Left lung (tissue), 14 donors: Measurements from ENCODE around the gene VSNL1. TPM values are rescaled to one million over a fixed set of nuclear protein-coding genes. Genes with fewer than 3 reads are reported as not detected.

Experiments used
- ATAC-seq: fragments of 200-7000 bp; cut with Tn5 transposase; one replicate; pipeline ENCODE4 v1.9.1; 2020; ENCODE audit warnings: moderate library complexity
- DNase-seq, 4 donors: peaks; one replicate each; pipeline ENCODE4 v3.0.0-alpha.2; 2013 to 2020
- H3K27ac ChIP-seq, 2 donors: fragments of 200-600 bp; sonication (generic) in 1 of 2; one replicate each; pipeline versions ENCODE4 v1.5.0 to v1.8.0; 2020 to 2021
- H3K27me3 ChIP-seq, 2 donors: fragments of 200-600 bp; sonication (generic) in 1 of 2; one replicate each; pipeline versions ENCODE4 v1.5.0 to v1.8.0; 2020 to 2021
- H3K36me3 ChIP-seq, 2 donors: fragments of 200-600 bp; sonication (generic) in 1 of 2; one replicate each; pipeline versions ENCODE4 v1.5.0 to v1.8.0; 2020 to 2021
- H3K4me1 ChIP-seq, 2 donors: fragments of 200-600 bp; one replicate each; pipeline ENCODE4 v1.8.0; 2021
- H3K4me3 ChIP-seq, 2 donors: fragments of 200-600 bp; sonication (generic) in 1 of 2; one replicate each; pipeline versions ENCODE4 v1.5.0 to v1.8.0; 2020 to 2021; ENCODE audit warnings: mild to moderate bottlenecking in 1 of 2
- H3K9me3 ChIP-seq, 2 donors: fragments of 200-600 bp; sonication (generic) in 1 of 2; one replicate each; pipeline versions ENCODE4 v1.5.0 to v1.8.0; 2020 to 2021
- intact Hi-C, 2 donors: fragments of 100-400 bp; cut with DNase I; formaldehyde crosslinking; loops; one replicate each; pipeline versions ENCODE4 v1.11.2 to v1.14.2; 2022
- long read RNA-seq, 12 donors: library from polyadenylated mRNA in 2 of 12; unstranded in 2 of 12; transcript quantifications; one replicate each; pipeline ENCODE4 v2.0.0 and lab custom pipeline, GENCODE V29; 2019 to 2026
- polyA plus RNA-seq, 6 donors: library from polyadenylated mRNA; unstranded; fragments of 120-200 nt; gene quantifications; one replicate each; pipeline ENCODE4 v1.2.1, GENCODE V29; 2013; ENCODE audit not compliant: insufficient read length in 6 of 6
- total RNA-seq, 2 donors: library from RNA; stranded (reverse); fragmentation: NEBNext Ultra II Directional; extraction: Animal tissue kit (Norgen Biotek cat#: 25700); gene quantifications; one replicate each; pipeline ENCODE4 v1.2.1, GENCODE V29; 2021
- TF ChIP-seq, protein P1 (sequence below), 2 donors: fragments of 200-600 bp; sonication (generic) in 1 of 2; IDR thresholded peaks; one replicate each; pipeline versions ENCODE4 v1.5.0 to v1.8.0; 2021; ENCODE audit warnings: antibody characterized with exemption in 2 of 2
- donor health status: DM: no; HTN: yes; CAD: no.
- donor health status: DM: no; HTN: no; CAD: no.

The VSNL1 gene
- 1 to 10 TPM; 1.6 to 3.1 TPM for total RNA-seq
- 10 to 100 TPM; 15.7 to 21.3 (median 18.3) TPM for polyA plus RNA-seq
- long read RNA-seq, donor 1, transcript VSNL1-201 (4 exons, 1,892 nt) = major isoform, 7 of 12 reads
- long read RNA-seq, donor 1, partial matches to known transcripts = 5 of 12 reads
- long read RNA-seq, donor 1, other reads (novel, unspliced or antisense) = 0 of 12 reads
- long read RNA-seq, donor 2, transcript VSNL1-201 (4 exons, 1,892 nt) = major isoform, 6 of 6 reads
- long read RNA-seq, donor 2, partial matches to known transcripts = 0 of 6 reads
- long read RNA-seq, donor 2, other reads (novel, unspliced or antisense) = 0 of 6 reads
- long read RNA-seq, donor 3, transcript VSNL1-201 (4 exons, 1,892 nt) = major isoform, 6 of 6 reads
- long read RNA-seq, donor 3, partial matches to known transcripts = 0 of 6 reads
- long read RNA-seq, donor 3, other reads (novel, unspliced or antisense) = 0 of 6 reads
- long read RNA-seq, donor 4, partial matches to known transcripts = 0 of 2 reads
- long read RNA-seq, donor 4, other reads (novel, unspliced or antisense) = 0 of 2 reads
- long read RNA-seq, donor 5, partial matches to known transcripts = 0 of 3 reads
- long read RNA-seq, donor 5, other reads (novel, unspliced or antisense) = 0 of 3 reads
- long read RNA-seq, donor 6, partial matches to known transcripts = 0 of 3 reads
- long read RNA-seq, donor 6, other reads (novel, unspliced or antisense) = 0 of 3 reads
- long read RNA-seq, donor 7, partial matches to known transcripts = 0 of 3 reads
- long read RNA-seq, donor 7, other reads (novel, unspliced or antisense) = 0 of 3 reads
- long read RNA-seq, donor 8, partial matches to known transcripts = 23 of 26 reads
- long read RNA-seq, donor 8, other reads (novel, unspliced or antisense) = 0 of 26 reads
- long read RNA-seq, donor 9 = 0 reads
- long read RNA-seq, donor 10, partial matches to known transcripts = 0 of 2 reads
- long read RNA-seq, donor 10, other reads (novel, unspliced or antisense) = 0 of 2 reads
- long read RNA-seq, donor 11, transcript VSNL1-201 (4 exons, 1,892 nt) = major isoform, 148 of 423 reads
- long read RNA-seq, donor 11, partial matches to known transcripts = 269 of 423 reads
- long read RNA-seq, donor 11, other reads (novel, unspliced or antisense) = 6 of 423 reads
- long read RNA-seq, donor 12, transcript VSNL1-201 (4 exons, 1,892 nt) = major isoform, 5 of 5 reads
- long read RNA-seq, donor 12, partial matches to known transcripts = 0 of 5 reads
- long read RNA-seq, donor 12, other reads (novel, unspliced or antisense) = 0 of 5 reads

GRCh38 chr2:17540093-17540812 is at the start of gene VSNL1:
TSS of gene VSNL1 (plus strand) at chr2:17540696. CDS start at chr2:17592075, 51,379 bp downstream.
- Histone ChIP-seq H3K4me1 (peaks cover 0 to 5% of the 10 kb centered on the region in 2 donors), H3K9me3 (no peaks in the 10 kb centered on the region), H3K4me3 (peak within 1 kb of the TSS; percentile 40), H3K36me3 (no peaks in the 10 kb centered on the region), H3K27me3 (peaks cover 20 to 90% of the 10 kb centered on the region in 2 donors), H3K27ac (peak within 1 kb of the TSS; percentile 62 to 84)
- TF ChIP-seq, protein P1, sequence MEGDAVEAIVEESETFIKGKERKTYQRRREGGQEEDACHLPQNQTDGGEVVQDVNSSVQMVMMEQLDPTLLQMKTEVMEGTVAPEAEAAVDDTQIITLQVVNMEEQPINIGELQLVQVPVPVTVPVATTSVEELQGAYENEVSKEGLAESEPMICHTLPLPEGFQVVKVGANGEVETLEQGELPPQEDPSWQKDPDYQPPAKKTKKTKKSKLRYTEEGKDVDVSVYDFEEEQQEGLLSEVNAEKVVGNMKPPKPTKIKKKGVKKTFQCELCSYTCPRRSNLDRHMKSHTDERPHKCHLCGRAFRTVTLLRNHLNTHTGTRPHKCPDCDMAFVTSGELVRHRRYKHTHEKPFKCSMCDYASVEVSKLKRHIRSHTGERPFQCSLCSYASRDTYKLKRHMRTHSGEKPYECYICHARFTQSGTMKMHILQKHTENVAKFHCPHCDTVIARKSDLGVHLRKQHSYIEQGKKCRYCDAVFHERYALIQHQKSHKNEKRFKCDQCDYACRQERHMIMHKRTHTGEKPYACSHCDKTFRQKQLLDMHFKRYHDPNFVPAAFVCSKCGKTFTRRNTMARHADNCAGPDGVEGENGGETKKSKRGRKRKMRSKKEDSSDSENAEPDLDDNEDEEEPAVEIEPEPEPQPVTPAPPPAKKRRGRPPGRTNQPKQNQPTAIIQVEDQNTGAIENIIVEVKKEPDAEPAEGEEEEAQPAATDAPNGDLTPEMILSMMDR (IDR thresholded peaks at IDR 0.05) = no peak
- intact Hi-C loops = no loop called here
- peak; percentile 83 for ATAC-seq
- peak; percentile 86 to 98 (median 91) for DNase-seq

- no peak overlapping the region for H3K27ac ChIP-seq
- intact Hi-C loops = no loop called here
- H3K27me3 ChIP-seq = no peaks in the 10 kb centered on the region
- H3K4me1 ChIP-seq = no peaks in the 10 kb centered on the region
- TF ChIP-seq, protein P1 (IDR thresholded peaks at IDR 0.05) = no peak
- ATAC-seq (no peak), DNase-seq (no peak)
- H3K4me3 ChIP-seq = no peak overlapping the region
- no peaks in the 10 kb centered on the region for H3K36me3 ChIP-seq
- no peaks in the 10 kb centered on the region for H3K9me3 ChIP-seq
Measured at GRCh38 chr2:17495590-17495989, 44.9 kb upstream of the VSNL1 start.

GRCh38 chr2:17497718-17498117 is 42.8 kb upstream of the VSNL1 start:
- Histone ChIP-seq H3K27ac (no peak overlapping the region), H3K9me3 (no peaks in the 10 kb centered on the region), H3K4me3 (no peak overlapping the region), H3K4me1 (no peaks in the 10 kb centered on the region), H3K36me3 (no peaks in the 10 kb centered on the region), H3K27me3 (no peaks in the 10 kb centered on the region)
- intact Hi-C loops = no loop called here
- ATAC-seq (no peak), DNase-seq (no peak)
- TF ChIP-seq, protein P1 (IDR thresholded peaks at IDR 0.05) = no peak

DNA sequence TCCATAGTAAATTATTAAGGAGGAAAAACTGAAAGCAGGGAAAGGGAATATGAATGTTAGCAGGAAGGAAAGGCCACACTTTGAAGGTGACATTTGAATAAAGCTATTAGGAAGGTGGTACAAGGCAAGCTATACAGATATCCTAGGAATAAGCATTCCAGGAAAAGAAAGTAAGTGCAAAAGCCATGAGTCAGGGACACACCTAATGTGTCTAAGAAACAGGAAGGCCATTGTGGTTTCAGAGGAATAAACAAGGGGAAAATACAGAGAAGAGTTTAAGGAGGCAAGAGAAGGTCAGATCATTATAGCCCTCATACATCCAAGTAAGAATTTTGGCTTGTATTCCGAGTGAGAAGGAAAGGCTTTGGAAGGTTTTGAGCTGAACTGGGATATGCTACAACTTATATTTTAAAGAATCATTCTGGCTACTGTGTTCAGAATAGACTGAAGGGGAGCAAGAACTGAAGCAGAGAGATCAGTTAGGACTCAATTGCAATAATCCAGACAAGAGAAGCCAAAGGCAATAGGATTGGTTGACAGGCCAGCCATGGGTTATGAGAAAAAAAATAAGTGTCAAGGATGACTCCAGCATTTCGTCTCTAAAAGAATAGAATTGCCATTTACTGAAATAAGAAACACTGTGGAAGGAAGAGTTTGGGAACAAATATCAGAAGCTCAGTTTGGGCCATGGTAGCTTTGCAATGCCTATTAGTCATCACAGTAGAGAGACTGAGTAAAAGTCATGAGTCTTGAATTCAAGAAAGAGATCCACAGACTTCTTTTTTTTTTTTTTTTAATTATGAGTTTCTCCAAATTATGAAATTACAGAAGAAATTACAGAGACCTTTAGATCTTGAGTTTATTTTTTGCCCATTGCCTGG is 33.5 kb upstream of the VSNL1 start:
- Histone ChIP-seq H3K36me3 (no peaks in the 10 kb centered on the region), H3K9me3 (no peaks in the 10 kb centered on the region), H3K27ac (no peak overlapping the region), H3K4me3 (no peak overlapping the region), H3K4me1 (no peaks in the 10 kb centered on the region), H3K27me3 (no peaks in the 10 kb centered on the region)
- intact Hi-C loops = no loop called here
- no peak for DNase-seq
- no peak for ATAC-seq
- TF ChIP-seq, protein P1 (IDR thresholded peaks at IDR 0.05) = no peak
